GM12878 (cell line): ENCODE measurements around the gene FAAP100. TPM values are rescaled to one million over a fixed set of nuclear protein-coding genes. Genes with fewer than 3 reads are reported as not detected.

Source experiments
- ATAC-seq: fragments of 200-7000 bp; cut with Tn5 transposase; 3 replicates; pipeline ENCODE4 v1.9.1; 2020; ENCODE audit warnings: mild to moderate bottlenecking, moderate library complexity
- BruUV-seq: library from RNA; stranded (reverse); fragments of 400-500 nt; replicated peaks from 2 replicates; lab custom pipeline; 2021; lab: Mats Ljungman, UMichigan
- CTCF ChIA-PET: fragments of 300-600 bp; sonication (Branson Sonifier 250); formaldehyde crosslinking; extraction: SDS; loops from one replicate; lab custom pipeline; 2021; ENCODE audit warnings: inconsistent platforms; lab: Yijun Ruan, JAX
- POLR2A ChIA-PET: fragments of 350-600 bp; formaldehyde crosslinking; extraction: SDS; loops from one replicate; lab custom pipeline; 2021; ENCODE audit warnings: inconsistent platforms; lab: Charles Lee
- RAD21 ChIA-PET: fragments of 300-600 bp; sonication (Branson Sonifier 250); formaldehyde crosslinking; loops from one replicate; lab custom pipeline; 2023; ENCODE audit warnings: antibody characterized with exemption; ENCODE audit not compliant: unreplicated experiment; lab: Charles Lee
- SMC1A ChIA-PET: fragments of 300-600 bp; sonication (Branson Sonifier 250); formaldehyde crosslinking; loops from one replicate; lab custom pipeline; 2023; ENCODE audit not compliant: unreplicated experiment, uncharacterized antibody; lab: Charles Lee
- DNase-seq: peaks from one replicate; pipeline ENCODE4 v3.0.0-alpha.2; 2011; ENCODE audit warnings: low read depth, low spot score
- FAIRE-seq: peaks from 3 replicates; lab custom pipeline; 2011; peaks lifted over from hg19 to GRCh38; lab: Jason Lieb, UNC
- H2AFZ ChIP-seq: 2 replicates; pipeline ENCODE4 v1.6.0; 2011; ENCODE audit warnings: low read depth, low read length, control low read depth; ENCODE audit not compliant: control insufficient read depth
- H3K27ac ChIP-seq: 2 replicates; pipeline ENCODE4 v1.5.1; 2011; ENCODE audit warnings: control low read depth; ENCODE audit not compliant: control insufficient read depth, insufficient read depth
- H3K27me3 ChIP-seq, 2 experiments: replicated peaks in 1 of 2; 2 replicates each; pipeline versions ENCODE4 v1.6.0 to v1.6.1; 2011; ENCODE audit warnings: low read length in 1 of 2; ENCODE audit not compliant: control insufficient read depth in 2 of 2, insufficient read depth in 2 of 2
- H3K36me3 ChIP-seq, 2 experiments: 2 replicates each; pipeline ENCODE4 v1.5.1; 2011; ENCODE audit warnings: low read length in 1 of 2; ENCODE audit not compliant: control insufficient read depth in 2 of 2, insufficient read depth in 2 of 2
- H3K4me1 ChIP-seq: 2 replicates; pipeline ENCODE4 v1.6.1; 2011; ENCODE audit warnings: mild to moderate bottlenecking, low read length, moderate library complexity, mixed read lengths; ENCODE audit not compliant: control insufficient read depth, insufficient read depth
- H3K4me2 ChIP-seq: 2 replicates; pipeline ENCODE4 v1.6.0; 2011; ENCODE audit warnings: control low read depth; ENCODE audit not compliant: control insufficient read depth, insufficient read depth
- H3K4me3 ChIP-seq: fragments of 200-600 bp; sonication (generic); 2 replicates; pipeline ENCODE4 v1.5.1; 2016
- H3K79me2 ChIP-seq: 2 replicates; pipeline ENCODE4 v1.6.0; 2011; ENCODE audit warnings: low read length; ENCODE audit not compliant: control insufficient read depth, insufficient read depth
- H3K9ac ChIP-seq: 2 replicates; pipeline ENCODE4 v1.8.0; 2011; ENCODE audit warnings: low read length, control low read depth, mixed read lengths; ENCODE audit not compliant: control insufficient read depth, insufficient read depth
- H3K9me3 ChIP-seq: replicated peaks from 3 replicates; pipeline ENCODE4 v1.5.1; 2011; ENCODE audit warnings: mild to moderate bottlenecking, low read length; ENCODE audit not compliant: control insufficient read depth, insufficient read depth
- H4K20me1 ChIP-seq: 2 replicates; pipeline ENCODE4 v1.6.0; 2011; ENCODE audit not compliant: control insufficient read depth, insufficient read depth
- CBX5 ChIP-seq: sonication (generic); IDR thresholded peaks from 2 replicates; pipeline ENCODE4 v1.6.1; 2016; ENCODE audit warnings: low read depth, moderate library complexity, mild to moderate bottlenecking, inconsistent platforms
- CEBPB ChIP-seq, 2 experiments: fragments of 150-350 bp in 1 of 2; IDR thresholded peaks; 2 replicates each; pipeline ENCODE4 v1.6.1; 2012 to 2014; ENCODE audit warnings: low read depth in 2 of 2, low read length in 2 of 2, borderline replicate concordance in 1 of 2, inconsistent platforms in 1 of 2
- NFXL1 ChIP-seq: fragments of 450-650 bp; IDR thresholded peaks from 2 replicates; pipeline ENCODE4 v1.6.1; 2017; ENCODE audit warnings: antibody characterized with exemption, mild to moderate bottlenecking, borderline replicate concordance
- RAD21 ChIP-seq: IDR thresholded peaks from 2 replicates; pipeline ENCODE4 v1.6.1; 2011; ENCODE audit warnings: mild to moderate bottlenecking, low read depth, low read length, moderate library complexity; ENCODE audit not compliant: insufficient read depth
- SP1 ChIP-seq: IDR thresholded peaks from one replicate; pipeline ENCODE4 v1.6.1; 2011; ENCODE audit warnings: low read depth, low read length
- ZNF274 ChIP-seq: IDR thresholded peaks from one replicate; pipeline ENCODE4 v1.8.0; 2011; ENCODE audit not compliant: insufficient read length, insufficient read depth
- WGBS: methylation state at CpG from one replicate; pipeline ENCODE4 v1.1.6; 2016; ENCODE audit warnings: low lambda C conversion rate; ENCODE audit not compliant: insufficient replicate concordance, insufficient coverage; ENCODE audit errors: missing lambda C conversion rate; 5-methylcytosine and 5-hydroxymethylcytosine counted together
- in situ Hi-C: fragments of 300-500 bp; cut with MboI; formaldehyde crosslinking; loops from 9 replicates; pipeline ENCODE4 v1.14.3; 2018; ENCODE audit warnings: mixed read lengths
- intact Hi-C: fragments of 100-400 bp; cut with micrococcal nuclease; formaldehyde crosslinking; loops from one replicate; pipeline ENCODE4 v1.14.2; 2022; ENCODE audit not compliant: unreplicated experiment
- polyA plus RNA-seq, 11 experiments: library from polyadenylated mRNA; depleted of rRNA in 4 of 11; unstranded in 6 of 11; stranded (reverse) in 5 of 11; fragments of >200 nt; fragmentation: Nextera tagmentation in 4 of 11; fragmentation: Illumina TruSeq in 1 of 11; extraction: Ambion mirVana in 4 of 11; extraction: Trizol in 1 of 11; gene quantifications; 1 replicate in 1 of 11; 2 replicates in 10 of 11; pipeline versions ENCODE4 v1.2.1 to v1.2.3, GENCODE V29; 2011 to 2016; ENCODE audit warnings: inconsistent platforms in 2 of 11, missing spikeins in 2 of 11, low read depth in 1 of 11
- total RNA-seq, 4 experiments: library from RNA; depleted of rRNA in 3 of 4; stranded (reverse); fragments of >200 nt in 3 of 4; fragmentation: Illumina TruSeq in 1 of 4; extraction: Trizol in 1 of 4; gene quantifications; 2 replicates each; pipeline versions ENCODE4 v1.2.1 to v1.2.3, GENCODE V29; 2013 to 2021

FAAP100 gene
- total and polyA plus RNA-seq, 10 of the 15 experiments (the other 5 are each of a cell fraction or from before 2014, with no cell fraction given): 0.11 to 46.2 (median 17.1) TPM

- Histone ChIP-seq H3K4me2 (no peak overlapping the region), H2AFZ (no peak overlapping the region), H3K36me3 (peaks cover 39 to 49% of the 10 kb centered on the region in 2 experiments), H3K9ac (no peak overlapping the region), H3K79me2 (no peaks in the 10 kb centered on the region), H3K9me3 (no peaks in the 10 kb centered on the region), H3K27ac (no peak overlapping the region), H4K20me1 (no peaks in the 10 kb centered on the region), H3K4me1 (no peaks in the 10 kb centered on the region), H3K4me3 (no peak overlapping the region), H3K27me3 (no peaks in the 10 kb centered on the region)
- RAD21 ChIA-PET: no interaction called here
- SMC1A ChIA-PET: no interaction called here
- TF ChIP-seq CBX5 (no peak), NFXL1 (no peak), RAD21 (no peak)
- no peak for DNase-seq
- intact Hi-C loops (no loop called here), in situ Hi-C loops (no loop called here)
- WGBS: 97% methylated on average over 18 of the region's 18 CpGs
- no TSS peak for BruUV-seq
- ATAC-seq: no peak
- no peak for FAIRE-seq
- POLR2A ChIA-PET: no interaction called here
- CTCF ChIA-PET: interaction anchor here (1.5 kb wide), 1 partner anchor 31 kb away, joined by 9 read pairs; no protein-coding TSS in a partner anchor
Observed at GRCh38 chr17:81569986-81570514, 17.9 kb upstream of the FAAP100 start.

- BruUV-seq: no TSS peak
- Histone ChIP-seq H3K27me3 (no peaks in the 10 kb centered on the region), H3K4me3 (no peak overlapping the region), H2AFZ (no peak overlapping the region), H3K36me3 (peaks cover 45 to 54% of the 10 kb centered on the region in 2 experiments), H3K9ac (no peak overlapping the region), H3K4me2 (no peak overlapping the region), H4K20me1 (no peaks in the 10 kb centered on the region), H3K9me3 (no peaks in the 10 kb centered on the region), H3K79me2 (no peaks in the 10 kb centered on the region), H3K4me1 (no peaks in the 10 kb centered on the region), H3K27ac (no peak overlapping the region)
- ChIA-PET CTCF (interaction anchor here (1.0 kb wide), 1 partner anchor 32 kb away, joined by 3 read pairs; no protein-coding TSS in a partner anchor), POLR2A (interaction anchor here (1.1 kb wide), 1 partner anchor 30 kb away, joined by 5 read pairs; no protein-coding TSS in a partner anchor), SMC1A (no interaction called here), RAD21 (no interaction called here)
- in situ Hi-C loops (no loop called here), intact Hi-C loops (no loop called here)
- FAIRE-seq (no peak), DNase-seq (no peak), ATAC-seq (no peak)
- TF ChIP-seq CEBPB (IDR thresholded peaks at IDR 0.05; ENCODE audit: borderline replicate concordance in 1 of 2, low read depth in 2 of 2, low read length in 2 of 2) (no peak), ZNF274 (no peak), CBX5 (no peak), SP1 (no peak)
- WGBS: 97% methylated on average over 10 of the region's 10 CpGs
Observed at GRCh38 chr17:81568416-81568815, 16.3 kb upstream of the FAAP100 start.
